ENCODE results near the gene AHDC1. TPM values are rescaled to one million over a fixed set of nuclear protein-coding genes. Genes with fewer than 3 reads are reported as not detected.
"Not testable (repeated sequence)": the region's sequence is repeated elsewhere in the genome, so short reads cannot be mapped to it uniquely, and the experiment has no call there.

Gene AHDC1
- polyA plus RNA-seq, 2 of the 4 experiments (the other 2 are of a cell fraction) = 1.3 to 11.5 TPM

DNA sequence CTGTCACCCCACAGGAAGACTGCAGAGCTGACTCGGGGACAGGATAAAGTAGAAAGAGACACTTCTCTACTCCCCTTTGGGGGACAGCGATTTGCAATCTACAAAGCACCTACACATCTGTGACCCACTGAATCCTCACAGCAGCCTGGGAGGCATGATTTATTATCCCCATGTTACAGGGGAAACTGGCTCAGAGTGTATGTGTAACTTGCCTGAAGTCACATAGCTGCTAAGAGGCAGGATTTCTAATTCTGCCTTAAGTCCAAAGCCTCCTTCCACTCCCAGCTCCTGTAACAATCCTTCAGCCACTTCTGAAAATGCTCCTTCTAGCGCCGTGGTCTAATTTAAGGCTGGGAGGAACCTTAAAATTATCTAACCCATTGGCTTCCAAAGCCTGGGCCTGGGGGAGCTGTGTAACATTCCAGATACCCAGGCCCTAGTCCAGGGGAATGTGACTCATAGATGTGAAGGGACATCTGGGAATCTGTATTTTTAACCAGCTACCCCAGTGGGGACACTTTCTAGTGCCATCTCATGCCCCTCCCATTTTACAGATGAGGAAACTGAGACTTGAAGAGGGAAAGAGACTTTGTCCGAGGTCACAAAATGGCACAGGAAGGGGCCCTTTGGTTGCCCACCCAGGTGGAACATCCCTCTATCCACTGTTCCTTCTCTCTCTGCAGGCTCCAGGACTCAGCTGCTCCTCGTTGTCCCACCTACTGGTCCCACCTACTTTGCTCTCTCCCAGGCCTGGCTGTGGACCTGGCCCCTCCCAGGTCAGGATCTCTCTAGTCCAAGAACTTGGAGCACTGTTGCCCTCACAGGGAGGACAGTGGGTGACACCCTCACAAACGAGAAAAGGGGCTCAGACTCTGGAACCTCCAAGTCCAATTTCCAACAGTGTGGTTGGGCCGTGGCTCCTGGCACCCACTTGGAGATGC lies 48.9 kb downstream of the AHDC1 start:
- DNase-seq (ENCODE audit: low read depth in 1 of 2, low spot score in 1 of 2) (no peak), FAIRE-seq (no peak), ATAC-seq (no peak)
- TF ChIP-seq BHLHE40 (IDR thresholded peaks at IDR 0.05; ENCODE audit: low read depth, low read length) (no peak), HOXB13 (CRISPR knock-in tag; IDR thresholded peaks at IDR 0.05; ENCODE audit: low read depth) (no peak), CEBPB (IDR thresholded peaks at IDR 0.05) (no peak), RAD21 (conservative IDR thresholded peaks at IDR 0.05 in 1 of 2, IDR thresholded peaks at IDR 0.05 in 1 of 2) (no peak), NR3C1 (IDR thresholded peaks at IDR 0.05) (no peak), SMC3 (IDR thresholded peaks at IDR 0.05) (no peak), FOSB (CRISPR knock-in tag; IDR thresholded peaks at IDR 0.05) (no peak), FOSL2 (IDR thresholded peaks at IDR 0.05) (no peak), FOSL2 (CRISPR knock-in tag; IDR thresholded peaks at IDR 0.05) (no peak), EP300 (IDR thresholded peaks at IDR 0.05) (no peak), JUN (IDR thresholded peaks at IDR 0.05) (no peak), ESRRA (IDR thresholded peaks at IDR 0.05; ENCODE audit: borderline replicate concordance, low read length) (no peak), HDAC2 (IDR thresholded peaks at IDR 0.05) (no peak)
- TF ChIP-seq, protein P1, sequence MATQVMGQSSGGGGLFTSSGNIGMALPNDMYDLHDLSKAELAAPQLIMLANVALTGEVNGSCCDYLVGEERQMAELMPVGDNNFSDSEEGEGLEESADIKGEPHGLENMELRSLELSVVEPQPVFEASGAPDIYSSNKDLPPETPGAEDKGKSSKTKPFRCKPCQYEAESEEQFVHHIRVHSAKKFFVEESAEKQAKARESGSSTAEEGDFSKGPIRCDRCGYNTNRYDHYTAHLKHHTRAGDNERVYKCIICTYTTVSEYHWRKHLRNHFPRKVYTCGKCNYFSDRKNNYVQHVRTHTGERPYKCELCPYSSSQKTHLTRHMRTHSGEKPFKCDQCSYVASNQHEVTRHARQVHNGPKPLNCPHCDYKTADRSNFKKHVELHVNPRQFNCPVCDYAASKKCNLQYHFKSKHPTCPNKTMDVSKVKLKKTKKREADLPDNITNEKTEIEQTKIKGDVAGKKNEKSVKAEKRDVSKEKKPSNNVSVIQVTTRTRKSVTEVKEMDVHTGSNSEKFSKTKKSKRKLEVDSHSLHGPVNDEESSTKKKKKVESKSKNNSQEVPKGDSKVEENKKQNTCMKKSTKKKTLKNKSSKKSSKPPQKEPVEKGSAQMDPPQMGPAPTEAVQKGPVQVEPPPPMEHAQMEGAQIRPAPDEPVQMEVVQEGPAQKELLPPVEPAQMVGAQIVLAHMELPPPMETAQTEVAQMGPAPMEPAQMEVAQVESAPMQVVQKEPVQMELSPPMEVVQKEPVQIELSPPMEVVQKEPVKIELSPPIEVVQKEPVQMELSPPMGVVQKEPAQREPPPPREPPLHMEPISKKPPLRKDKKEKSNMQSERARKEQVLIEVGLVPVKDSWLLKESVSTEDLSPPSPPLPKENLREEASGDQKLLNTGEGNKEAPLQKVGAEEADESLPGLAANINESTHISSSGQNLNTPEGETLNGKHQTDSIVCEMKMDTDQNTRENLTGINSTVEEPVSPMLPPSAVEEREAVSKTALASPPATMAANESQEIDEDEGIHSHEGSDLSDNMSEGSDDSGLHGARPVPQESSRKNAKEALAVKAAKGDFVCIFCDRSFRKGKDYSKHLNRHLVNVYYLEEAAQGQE (IDR thresholded peaks at IDR 0.05) = no peak
- TF ChIP-seq, protein P2, sequence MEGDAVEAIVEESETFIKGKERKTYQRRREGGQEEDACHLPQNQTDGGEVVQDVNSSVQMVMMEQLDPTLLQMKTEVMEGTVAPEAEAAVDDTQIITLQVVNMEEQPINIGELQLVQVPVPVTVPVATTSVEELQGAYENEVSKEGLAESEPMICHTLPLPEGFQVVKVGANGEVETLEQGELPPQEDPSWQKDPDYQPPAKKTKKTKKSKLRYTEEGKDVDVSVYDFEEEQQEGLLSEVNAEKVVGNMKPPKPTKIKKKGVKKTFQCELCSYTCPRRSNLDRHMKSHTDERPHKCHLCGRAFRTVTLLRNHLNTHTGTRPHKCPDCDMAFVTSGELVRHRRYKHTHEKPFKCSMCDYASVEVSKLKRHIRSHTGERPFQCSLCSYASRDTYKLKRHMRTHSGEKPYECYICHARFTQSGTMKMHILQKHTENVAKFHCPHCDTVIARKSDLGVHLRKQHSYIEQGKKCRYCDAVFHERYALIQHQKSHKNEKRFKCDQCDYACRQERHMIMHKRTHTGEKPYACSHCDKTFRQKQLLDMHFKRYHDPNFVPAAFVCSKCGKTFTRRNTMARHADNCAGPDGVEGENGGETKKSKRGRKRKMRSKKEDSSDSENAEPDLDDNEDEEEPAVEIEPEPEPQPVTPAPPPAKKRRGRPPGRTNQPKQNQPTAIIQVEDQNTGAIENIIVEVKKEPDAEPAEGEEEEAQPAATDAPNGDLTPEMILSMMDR (IDR thresholded peaks at IDR 0.05) = no peak
- TF ChIP-seq, protein P3, sequence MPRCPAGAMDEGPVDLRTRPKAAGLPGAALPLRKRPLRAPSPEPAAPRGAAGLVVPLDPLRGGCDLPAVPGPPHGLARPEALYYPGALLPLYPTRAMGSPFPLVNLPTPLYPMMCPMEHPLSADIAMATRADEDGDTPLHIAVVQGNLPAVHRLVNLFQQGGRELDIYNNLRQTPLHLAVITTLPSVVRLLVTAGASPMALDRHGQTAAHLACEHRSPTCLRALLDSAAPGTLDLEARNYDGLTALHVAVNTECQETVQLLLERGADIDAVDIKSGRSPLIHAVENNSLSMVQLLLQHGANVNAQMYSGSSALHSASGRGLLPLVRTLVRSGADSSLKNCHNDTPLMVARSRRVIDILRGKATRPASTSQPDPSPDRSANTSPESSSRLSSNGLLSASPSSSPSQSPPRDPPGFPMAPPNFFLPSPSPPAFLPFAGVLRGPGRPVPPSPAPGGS (IDR thresholded peaks at IDR 0.05) = no peak
- Histone ChIP-seq H3K4me3 (no peak overlapping the region), H3K27ac (peak overlapping the region; percentile 89 to 94; a peak in 5 of 6 replicates), H3K4me1 (peaks cover 42% of the 10 kb centered on the region), H3K9me3 (no peaks in the 10 kb centered on the region), H3K4me2 (peak overlapping the region; percentile 81; the same call in 2 of the 3 replicates)
- WGBS (ENCODE audit: missing lambda C conversion rate) = 76% methylated on average over 6 of the region's 8 CpGs
- CTCF ChIA-PET = interaction anchor here (0.6 to 6.4 kb wide), 13 partner anchors 10 to 479 kb away, joined by 3 to 98 read pairs (median 4); partner anchors contain the start of gene AHDC1
- POLR2A ChIA-PET = no interaction called here

DNA sequence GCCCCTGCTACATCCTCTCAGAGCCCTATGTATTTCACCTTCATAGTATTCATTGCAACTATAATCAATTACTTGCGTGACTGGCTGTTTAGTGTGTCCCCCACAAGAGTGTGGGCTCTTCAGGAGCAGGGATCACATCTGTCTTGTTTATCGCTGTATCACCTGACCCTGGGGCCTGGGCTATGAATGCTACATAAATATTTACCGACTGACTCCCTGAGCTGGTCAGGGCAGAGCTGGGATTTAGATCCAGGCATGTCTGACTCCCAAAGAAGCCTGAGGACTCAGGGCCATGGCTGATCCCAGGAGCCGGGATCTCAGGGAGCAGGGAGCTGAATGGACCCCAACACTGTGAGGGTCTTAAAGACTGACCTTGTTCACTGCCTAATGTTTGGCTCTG lies 49.7 kb downstream of the AHDC1 start:
- ChIA-PET POLR2A (no interaction called here), CTCF (interaction anchor here (0.7 to 6.4 kb wide), 11 partner anchors 9 to 115 kb away, joined by 3 to 98 read pairs (median 4); partner anchors contain the start of gene AHDC1)

DNA sequence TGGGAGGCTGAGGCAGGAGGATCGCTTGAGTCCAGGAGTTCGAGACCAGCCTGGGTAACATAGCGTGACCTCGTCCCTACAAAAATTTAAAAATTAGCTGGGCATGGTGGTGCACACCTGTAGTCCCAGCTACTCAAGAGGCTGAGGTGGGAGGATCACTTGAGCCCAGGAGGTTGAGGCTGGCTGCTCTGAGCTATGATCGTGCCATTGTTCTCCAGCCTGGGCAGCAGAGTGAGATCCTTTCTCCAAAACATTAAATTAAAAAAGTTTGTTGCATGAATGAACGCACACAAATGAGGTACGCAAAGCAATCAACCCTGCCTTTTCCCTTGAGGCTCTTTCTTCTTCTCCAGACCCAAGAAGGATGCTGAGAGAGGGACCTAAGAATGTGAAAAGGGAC lies 50.1 kb downstream of the AHDC1 start:
- Histone ChIP-seq H3K27ac (peak overlapping the region in 1 of 2 experiments; percentile 94; a peak in 1 of 6 replicates), H3K4me1 (peaks cover 42% of the 10 kb centered on the region)
- H3K4me3 ChIP-seq; DNase-seq (ENCODE audit: low read depth in 1 of 2, low spot score in 1 of 2); ATAC-seq; FAIRE-seq; H3K4me2 ChIP-seq; POLR2A ChIA-PET; H3K9me3 ChIP-seq: not testable (repeated sequence)
- CTCF ChIA-PET = interaction anchor here (0.7 to 6.4 kb wide), 7 partner anchors 9 to 52 kb away, joined by 3 to 98 read pairs (median 5); partner anchors contain the start of gene AHDC1
- WGBS (ENCODE audit: missing lambda C conversion rate) = 90% methylated on average over 7 of the region's 7 CpGs

More for the DNA sequence above, 49.7 kb downstream of the AHDC1 start:
- no peaks in the 10 kb centered on the region for H3K9me3 ChIP-seq
- no peak for TF ChIP-seq CHD2 (IDR thresholded peaks at IDR 0.05; ENCODE audit: low read length, partially characterized antibody)
- TF ChIP-seq, protein P4, sequence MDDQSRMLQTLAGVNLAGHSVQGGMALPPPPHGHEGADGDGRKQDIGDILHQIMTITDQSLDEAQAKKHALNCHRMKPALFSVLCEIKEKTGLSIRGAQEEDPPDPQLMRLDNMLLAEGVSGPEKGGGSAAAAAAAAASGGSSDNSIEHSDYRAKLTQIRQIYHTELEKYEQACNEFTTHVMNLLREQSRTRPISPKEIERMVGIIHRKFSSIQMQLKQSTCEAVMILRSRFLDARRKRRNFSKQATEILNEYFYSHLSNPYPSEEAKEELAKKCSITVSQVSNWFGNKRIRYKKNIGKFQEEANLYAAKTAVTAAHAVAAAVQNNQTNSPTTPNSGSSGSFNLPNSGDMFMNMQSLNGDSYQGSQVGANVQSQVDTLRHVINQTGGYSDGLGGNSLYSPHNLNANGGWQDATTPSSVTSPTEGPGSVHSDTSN (IDR thresholded peaks at IDR 0.05) = no peak
- DNase-seq (ENCODE audit: low read depth in 1 of 2, low spot score in 1 of 2) = no peak
- ATAC-seq = no peak
- peak overlapping the region; percentile 89 to 94; a peak in 4 of 6 replicates for H3K27ac ChIP-seq
- FAIRE-seq = no peak
- H3K4me2 ChIP-seq = no peak overlapping the region
- no peak overlapping the region for H3K4me3 ChIP-seq
- peaks cover 42% of the 10 kb centered on the region for H3K4me1 ChIP-seq
- 70% methylated on average over 4 of the region's 4 CpGs for WGBS (ENCODE audit: missing lambda C conversion rate)

All from A549 (cell line).